ENCODE results near the gene IL10RB.

The IL10RB gene

DNA sequence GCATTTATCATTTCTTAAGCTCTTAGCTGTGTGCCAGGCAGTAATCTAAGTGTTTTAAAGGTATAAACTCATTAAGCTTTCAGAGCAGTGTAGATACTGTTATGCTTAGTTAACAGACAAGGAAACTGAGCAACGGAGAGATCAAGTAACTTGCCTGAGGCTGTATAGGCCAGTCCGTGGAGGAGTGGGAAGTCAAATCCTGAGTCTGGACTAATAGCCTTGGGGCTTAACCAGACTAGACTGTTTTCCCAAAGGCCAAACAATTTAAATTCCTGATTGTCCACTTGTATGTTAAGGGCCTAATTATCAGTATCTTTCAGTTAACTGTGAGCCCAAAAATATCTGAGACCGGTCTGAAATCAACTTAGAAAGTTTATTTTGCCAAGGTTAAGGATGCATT, 61.2 kb downstream of the IL10RB start:
- DNase-seq (ENCODE audit: low read depth) = no peak
- H3K4me3 ChIP-seq (ENCODE audit: low read depth, low read length) = no peak overlapping the region
- TF ChIP-seq, protein P1, sequence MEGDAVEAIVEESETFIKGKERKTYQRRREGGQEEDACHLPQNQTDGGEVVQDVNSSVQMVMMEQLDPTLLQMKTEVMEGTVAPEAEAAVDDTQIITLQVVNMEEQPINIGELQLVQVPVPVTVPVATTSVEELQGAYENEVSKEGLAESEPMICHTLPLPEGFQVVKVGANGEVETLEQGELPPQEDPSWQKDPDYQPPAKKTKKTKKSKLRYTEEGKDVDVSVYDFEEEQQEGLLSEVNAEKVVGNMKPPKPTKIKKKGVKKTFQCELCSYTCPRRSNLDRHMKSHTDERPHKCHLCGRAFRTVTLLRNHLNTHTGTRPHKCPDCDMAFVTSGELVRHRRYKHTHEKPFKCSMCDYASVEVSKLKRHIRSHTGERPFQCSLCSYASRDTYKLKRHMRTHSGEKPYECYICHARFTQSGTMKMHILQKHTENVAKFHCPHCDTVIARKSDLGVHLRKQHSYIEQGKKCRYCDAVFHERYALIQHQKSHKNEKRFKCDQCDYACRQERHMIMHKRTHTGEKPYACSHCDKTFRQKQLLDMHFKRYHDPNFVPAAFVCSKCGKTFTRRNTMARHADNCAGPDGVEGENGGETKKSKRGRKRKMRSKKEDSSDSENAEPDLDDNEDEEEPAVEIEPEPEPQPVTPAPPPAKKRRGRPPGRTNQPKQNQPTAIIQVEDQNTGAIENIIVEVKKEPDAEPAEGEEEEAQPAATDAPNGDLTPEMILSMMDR (conservative IDR thresholded peaks at IDR 0.05; ENCODE audit: low read depth, low read length) = no peak

DNA sequence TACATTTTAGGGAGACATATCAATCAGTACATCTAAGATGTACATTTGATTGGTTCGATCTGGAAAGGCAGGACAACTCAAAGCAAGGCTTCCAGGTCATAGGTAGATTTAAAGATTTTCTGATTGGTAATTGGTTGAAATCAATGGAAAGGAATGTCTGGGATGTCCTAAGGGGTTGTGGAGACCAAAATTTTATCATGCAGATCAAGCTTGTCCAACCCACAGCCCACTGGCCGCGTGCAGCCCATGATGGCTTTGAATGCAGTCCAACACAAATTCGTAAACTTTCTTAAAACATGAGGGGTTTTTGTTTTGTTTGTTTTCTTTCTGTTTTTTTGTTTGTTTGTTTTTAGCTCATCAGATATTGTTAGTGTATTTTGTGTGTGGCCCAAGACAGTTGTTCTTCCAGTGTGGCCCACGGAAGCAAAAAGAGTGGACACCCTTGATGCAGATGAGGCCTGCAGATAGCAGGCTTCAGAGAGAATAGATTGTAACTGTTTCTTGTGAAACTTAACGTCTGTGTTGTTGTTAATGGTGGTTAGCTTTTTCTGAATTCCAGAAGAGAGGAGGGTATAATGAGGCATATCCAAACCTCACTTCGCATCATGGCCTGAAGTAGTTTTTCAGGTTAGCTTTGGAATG, 61.7 kb downstream of the IL10RB start:
- TF ChIP-seq, protein P1 (conservative IDR thresholded peaks at IDR 0.05; ENCODE audit: low read depth, low read length) = no peak
- H3K4me3 ChIP-seq (ENCODE audit: low read depth, low read length) = no peak overlapping the region

DNA sequence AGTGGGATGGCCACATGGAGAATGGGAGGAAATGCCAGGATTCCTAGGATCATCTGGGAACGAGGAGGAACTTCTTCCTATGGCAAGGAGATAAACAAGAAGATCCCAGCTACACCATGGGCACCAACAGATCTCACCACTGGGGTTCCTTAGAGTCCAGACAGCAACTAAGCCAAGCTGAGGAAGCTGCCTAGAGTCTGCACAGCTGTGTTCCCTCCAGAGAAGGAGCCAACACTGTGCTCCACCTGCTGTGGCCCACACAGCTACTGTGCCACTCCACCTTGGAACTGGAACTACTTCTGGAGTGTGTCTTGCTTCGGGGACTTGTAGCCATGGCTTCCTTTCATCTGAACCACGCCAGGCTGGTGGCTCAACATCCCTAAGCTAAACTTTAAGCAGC, 64.6 kb downstream of the IL10RB start:
- TF ChIP-seq, protein P1 (conservative IDR thresholded peaks at IDR 0.05; ENCODE audit: low read depth, low read length) = no peak
- DNase-seq (ENCODE audit: low read depth) = no peak
- H3K4me3 ChIP-seq (ENCODE audit: low read depth, low read length) = no peak overlapping the region

More for the DNA sequence above, 61.7 kb downstream of the IL10RB start:
- no peak for DNase-seq (ENCODE audit: low read depth)

DNA sequence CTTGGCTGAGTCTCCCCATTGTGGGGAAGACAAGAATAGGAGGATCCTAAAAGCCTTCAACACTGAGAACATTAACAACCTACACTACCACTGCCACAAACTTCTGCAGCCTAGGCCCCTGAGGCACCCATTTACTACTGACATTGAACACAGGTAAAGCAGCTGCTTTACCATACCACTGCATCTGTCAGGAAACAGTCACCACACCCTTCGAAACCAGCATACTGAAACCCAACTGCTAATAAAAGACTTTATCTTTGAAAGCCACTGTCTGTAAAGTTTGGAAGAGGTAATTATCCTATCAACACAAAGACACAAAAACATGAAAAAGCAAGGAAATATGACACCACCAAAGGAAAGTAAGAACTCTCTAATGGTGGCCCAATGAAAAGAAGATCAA, 66.0 kb downstream of the IL10RB start:
- DNase-seq (ENCODE audit: low read depth) = no peak
- H3K4me3 ChIP-seq (ENCODE audit: low read depth, low read length) = no peak overlapping the region
- TF ChIP-seq, protein P1 (conservative IDR thresholded peaks at IDR 0.05; ENCODE audit: low read depth, low read length) = no peak

DNA sequence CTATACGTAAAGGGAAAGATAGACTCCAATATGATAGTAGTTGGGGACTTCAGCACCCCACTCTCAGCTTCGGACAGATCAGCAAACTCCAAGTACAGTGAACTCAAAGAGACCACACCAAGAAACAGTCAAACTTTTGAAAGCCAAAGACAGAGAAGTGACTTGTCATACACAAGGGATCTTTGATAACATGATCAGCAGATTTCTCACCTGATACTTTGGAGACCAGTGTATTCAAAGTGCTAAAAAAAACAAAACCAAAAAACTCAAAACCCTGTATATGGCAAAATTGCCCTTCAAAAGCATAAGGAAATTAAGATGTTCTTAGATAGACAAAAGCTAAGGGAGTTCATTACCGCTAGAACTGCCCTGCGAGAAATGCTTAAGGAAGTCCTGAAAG, 68.0 kb downstream of the IL10RB start:
- no peak overlapping the region for H3K4me3 ChIP-seq (ENCODE audit: low read depth, low read length)
- DNase-seq (ENCODE audit: low read depth) = no peak
- TF ChIP-seq, protein P1 (conservative IDR thresholded peaks at IDR 0.05; ENCODE audit: low read depth, low read length) = no peak

DNA sequence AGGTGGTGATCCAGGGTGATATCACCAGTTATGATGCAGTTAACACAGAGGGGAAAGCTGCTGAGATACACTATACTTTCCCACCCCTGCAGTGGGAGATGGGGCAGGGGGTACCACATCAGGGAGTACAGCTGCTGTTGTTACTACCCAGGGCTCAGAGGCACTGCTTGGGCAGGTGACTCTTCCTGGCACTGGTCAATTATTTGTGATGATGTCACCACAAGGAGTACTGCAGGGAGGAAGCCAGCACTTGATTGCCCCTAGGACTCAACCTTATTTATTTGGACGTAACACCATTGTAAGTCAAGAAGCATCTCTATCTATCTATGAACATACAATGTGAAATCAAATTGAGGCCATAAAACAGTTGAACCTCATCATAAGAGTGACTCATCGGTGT, 68.7 kb downstream of the IL10RB start:
- DNase-seq (ENCODE audit: low read depth) = no peak
- H3K4me3 ChIP-seq (ENCODE audit: low read depth, low read length) = no peak overlapping the region
- TF ChIP-seq, protein P1 (conservative IDR thresholded peaks at IDR 0.05; ENCODE audit: low read depth, low read length) = no peak

DNA sequence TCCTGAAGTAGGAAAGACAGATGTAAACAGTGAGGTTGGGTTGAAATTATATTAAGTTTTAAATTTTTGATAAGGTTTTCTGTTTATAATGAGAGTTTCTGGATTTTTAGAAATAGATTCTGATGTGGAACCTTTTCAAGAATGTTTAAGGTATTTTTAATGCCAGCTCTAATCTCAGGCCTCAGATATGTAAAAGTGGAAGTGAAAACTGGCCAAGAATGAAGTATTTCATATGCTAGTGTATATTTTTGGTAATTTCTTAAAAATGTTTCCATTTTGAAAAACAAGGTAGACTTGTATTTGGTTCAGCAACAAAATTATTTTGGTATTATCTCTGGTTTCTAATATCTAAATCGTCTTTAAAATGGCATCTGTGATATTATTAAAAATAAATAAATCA, 73.0 kb downstream of the IL10RB start:
- H3K4me3 ChIP-seq (ENCODE audit: low read depth, low read length) = no peak overlapping the region
- TF ChIP-seq, protein P1 (conservative IDR thresholded peaks at IDR 0.05; ENCODE audit: low read depth, low read length) = no peak
- no peak for DNase-seq (ENCODE audit: low read depth)

All from choroid plexus epithelial cell (primary cell).